Measurements from ENCODE around the gene SLC23A2.
"Not testable (repeated sequence)": the region's sequence is repeated elsewhere in the genome, so short reads cannot be mapped to it uniquely, and the experiment has no call there.

The SLC23A2 gene

GRCh38 chr20:4869290-4870193, 131.8 kb downstream of the SLC23A2 start:
- DNase-seq: no peak

DNA sequence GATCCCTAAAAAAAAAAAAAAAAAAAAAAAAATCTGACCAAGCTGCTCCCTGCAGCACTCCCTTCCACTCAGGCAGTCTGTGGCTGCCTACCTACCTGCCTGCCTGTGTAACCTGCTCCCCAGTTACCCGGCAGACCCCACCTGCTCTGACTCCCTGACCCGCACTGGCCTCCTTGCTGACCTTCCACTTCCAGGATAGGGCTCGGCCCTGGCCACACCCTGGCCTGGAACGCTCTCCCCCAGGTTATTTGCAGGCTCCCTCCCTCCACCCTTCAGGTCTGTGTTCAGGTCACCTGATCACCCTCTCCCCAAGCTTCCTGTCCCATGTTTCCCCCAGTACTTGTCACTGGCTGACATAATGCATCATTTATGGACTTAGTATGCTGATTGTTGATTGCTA, 134.3 kb downstream of the SLC23A2 start:
- no peak for DNase-seq

DNA sequence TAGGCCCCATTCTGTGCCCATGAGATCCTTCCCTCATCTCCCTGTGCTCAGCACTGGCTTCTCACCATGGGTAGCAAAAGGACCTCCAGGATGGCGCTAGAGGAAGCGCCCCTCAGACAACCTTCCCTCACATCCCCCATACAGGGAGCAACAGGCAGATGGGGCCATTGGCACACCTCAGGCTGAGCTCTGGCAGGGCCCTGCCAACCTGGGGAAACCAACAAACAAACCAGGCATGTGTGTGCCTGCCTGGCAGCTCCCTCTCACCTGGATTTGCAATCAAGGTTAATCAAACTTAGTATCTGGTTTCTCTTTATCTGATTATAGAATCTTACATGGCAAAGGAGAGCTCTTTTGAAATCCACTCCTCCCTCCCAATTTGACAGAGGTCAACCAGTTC, 134.9 kb downstream of the SLC23A2 start:
- no peak for DNase-seq

- no peak for DNase-seq
Observed at GRCh38 chr20:4864311-4864752, 137.0 kb downstream of the SLC23A2 start.

DNA sequence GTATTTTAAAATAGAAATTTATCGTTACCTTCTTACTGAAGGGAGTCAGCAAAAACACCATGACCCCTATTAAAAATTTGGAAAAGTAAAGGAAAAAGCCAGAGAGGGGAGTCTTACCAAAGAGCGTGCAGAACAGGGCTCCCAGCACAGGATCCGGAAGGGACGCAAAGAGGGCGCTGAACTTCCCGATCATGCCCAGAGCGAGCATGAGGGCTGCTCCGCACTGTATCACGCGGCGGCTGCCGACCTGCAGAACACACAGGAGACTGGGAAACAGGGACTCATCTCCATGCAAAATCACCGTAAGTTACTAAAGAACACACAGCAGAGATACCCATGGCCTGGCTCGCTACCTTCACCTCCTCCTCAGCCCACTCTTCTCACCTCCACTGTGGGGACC, 138.6 kb downstream of the SLC23A2 start:
- DNase-seq: no peak

DNA sequence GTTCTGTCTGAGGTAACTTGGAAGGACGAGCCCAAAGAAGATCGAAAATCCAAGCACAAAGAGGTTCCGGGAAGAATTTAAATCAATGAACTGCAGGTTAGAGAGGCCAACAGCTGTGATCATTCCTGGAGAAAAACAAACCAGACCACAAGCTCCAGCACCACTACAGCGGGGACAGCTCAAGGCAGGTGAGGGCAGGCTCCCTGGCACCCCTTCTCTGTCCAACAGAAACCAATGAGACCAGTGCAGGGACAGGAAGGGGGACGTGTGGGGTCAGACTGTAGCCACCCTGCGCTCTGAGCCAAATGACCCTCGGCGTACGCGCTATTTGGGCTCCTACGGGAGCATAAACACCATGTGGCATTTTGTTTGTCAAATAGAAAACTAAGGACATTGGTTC, 139.3 kb downstream of the SLC23A2 start:
- no peak for DNase-seq

DNA sequence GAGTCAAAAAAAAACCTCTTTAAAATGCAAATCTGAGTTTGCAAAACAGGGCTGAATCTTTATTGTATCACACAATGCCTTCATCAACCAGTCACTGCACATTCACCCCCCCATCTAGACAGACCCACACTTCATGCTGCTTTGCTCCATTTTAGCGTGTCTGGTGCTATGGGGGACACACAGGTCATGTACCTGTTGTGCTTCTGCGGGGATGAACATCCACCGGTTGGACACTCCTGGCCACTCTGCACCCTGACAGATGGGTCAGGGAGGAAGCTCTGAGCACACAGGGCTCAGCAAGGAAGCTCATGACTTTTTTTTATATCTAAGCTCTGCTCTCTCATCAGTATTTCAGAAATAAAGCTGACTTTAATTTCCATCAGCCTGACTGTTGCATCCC, 143.3 kb downstream of the SLC23A2 start:
- no peak for DNase-seq

- no peak for DNase-seq
Observed at GRCh38 chr20:4856022-4856755, 145.1 kb downstream of the SLC23A2 start.

- no peak for DNase-seq
Observed at GRCh38 chr20:4855555-4855954, 145.8 kb downstream of the SLC23A2 start.

DNA sequence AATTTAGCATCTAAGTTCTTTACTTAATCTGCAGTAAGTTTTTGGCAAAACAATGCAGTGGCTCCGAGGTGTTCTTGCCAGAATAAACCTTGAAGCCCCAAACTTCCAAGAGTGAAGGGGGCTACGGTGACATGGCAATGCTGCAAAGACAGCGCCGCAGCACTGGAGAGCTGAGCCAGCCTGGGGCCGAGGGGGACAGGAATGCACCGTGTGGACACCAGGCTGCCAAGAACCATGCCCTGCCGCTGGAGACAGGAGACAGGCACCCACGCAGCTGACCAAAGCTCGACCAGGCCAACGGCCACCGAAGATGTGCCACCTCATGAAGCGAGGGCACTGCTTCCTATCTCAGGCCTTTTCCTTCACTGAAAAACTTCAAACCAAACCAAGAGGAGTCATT, 146.2 kb downstream of the SLC23A2 start:
- no peak for DNase-seq

DNA sequence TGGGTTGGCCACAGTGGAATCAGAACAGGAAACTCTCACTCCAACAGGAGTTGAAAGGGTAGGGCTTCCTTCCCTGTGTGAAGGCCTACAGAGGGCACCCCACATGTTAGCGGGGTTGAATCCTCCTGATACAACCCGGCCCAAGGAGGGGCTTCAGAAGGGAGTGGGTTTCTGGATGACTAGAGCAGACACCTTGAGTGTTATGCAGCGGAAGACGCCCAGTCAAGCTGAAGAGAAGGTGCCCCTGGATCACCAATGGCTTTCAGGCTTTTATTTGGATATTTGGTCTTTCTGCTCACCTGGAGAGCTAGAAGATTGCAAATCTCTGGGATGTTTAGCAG, 146.8 kb downstream of the SLC23A2 start:
- DNase-seq: no peak

DNA sequence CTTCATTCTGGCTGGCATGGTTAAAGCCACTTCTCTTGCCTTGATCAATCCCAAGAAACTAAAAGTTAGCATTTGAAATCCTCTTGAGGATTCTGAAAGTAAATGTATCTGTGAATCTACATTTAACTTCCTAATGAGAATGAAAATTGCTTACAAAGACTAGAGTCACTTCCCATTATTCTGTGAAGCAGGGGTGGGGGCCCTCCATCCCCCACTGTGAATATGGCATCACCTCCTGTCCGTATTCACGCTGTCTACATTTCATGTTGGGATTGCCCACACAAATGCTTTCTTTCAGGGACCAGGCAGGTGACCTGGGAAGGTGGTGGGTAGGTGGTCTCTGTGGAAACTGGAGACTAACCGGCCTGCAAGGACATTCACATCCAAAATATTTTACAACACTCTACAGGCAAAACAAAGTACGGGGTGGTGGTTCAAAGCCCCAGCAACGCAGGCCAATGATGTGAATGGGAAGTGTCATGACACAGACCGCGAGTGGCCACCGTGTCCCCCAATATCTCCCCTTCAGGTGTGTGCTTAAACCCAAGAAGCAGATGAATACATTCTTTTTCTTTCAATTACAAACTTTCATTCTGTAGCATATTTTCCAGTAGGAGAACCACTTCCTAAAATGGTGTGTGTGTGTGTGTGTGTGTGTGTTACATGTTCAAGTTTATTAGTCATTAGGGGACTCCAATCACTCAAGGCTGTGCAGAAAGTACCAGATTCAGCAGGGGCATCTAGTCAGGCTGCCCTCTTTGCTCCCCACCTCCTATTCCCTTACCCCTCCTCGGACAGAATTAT, 147.4 kb downstream of the SLC23A2 start:
- DNase-seq: no peak

GRCh38 chr20:4853004-4853403, 148.3 kb downstream of the SLC23A2 start:
- no peak for DNase-seq

- no peak for DNase-seq
Observed at GRCh38 chr20:4850960-4851359, 150.3 kb downstream of the SLC23A2 start.

DNA sequence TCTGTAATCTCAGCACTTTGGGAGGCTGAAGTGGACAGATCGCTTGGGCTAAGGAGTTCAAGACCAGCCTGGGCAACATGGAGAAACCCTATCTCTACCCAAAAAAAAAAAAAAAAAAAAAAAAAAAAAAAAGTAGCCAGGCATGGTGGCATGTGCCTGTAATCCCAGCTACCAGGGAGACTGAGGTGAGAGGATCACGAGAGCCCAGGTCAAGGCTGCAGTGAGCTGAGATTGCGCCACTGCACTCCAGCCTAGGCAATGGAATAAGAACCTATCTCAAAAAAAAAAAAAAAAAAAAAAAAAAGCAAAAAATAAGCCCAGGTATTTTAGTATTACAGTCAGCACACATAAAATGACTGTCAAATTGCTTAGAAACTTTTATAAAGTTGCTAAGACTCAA, 152.5 kb downstream of the SLC23A2 start:
- not testable (repeated sequence) for DNase-seq

- DNase-seq: no peak
Observed at GRCh38 chr20:4848041-4848440, 153.3 kb downstream of the SLC23A2 start.

GRCh38 chr20:4846821-4847220, 154.5 kb downstream of the SLC23A2 start:
- DNase-seq: no peak

DNA sequence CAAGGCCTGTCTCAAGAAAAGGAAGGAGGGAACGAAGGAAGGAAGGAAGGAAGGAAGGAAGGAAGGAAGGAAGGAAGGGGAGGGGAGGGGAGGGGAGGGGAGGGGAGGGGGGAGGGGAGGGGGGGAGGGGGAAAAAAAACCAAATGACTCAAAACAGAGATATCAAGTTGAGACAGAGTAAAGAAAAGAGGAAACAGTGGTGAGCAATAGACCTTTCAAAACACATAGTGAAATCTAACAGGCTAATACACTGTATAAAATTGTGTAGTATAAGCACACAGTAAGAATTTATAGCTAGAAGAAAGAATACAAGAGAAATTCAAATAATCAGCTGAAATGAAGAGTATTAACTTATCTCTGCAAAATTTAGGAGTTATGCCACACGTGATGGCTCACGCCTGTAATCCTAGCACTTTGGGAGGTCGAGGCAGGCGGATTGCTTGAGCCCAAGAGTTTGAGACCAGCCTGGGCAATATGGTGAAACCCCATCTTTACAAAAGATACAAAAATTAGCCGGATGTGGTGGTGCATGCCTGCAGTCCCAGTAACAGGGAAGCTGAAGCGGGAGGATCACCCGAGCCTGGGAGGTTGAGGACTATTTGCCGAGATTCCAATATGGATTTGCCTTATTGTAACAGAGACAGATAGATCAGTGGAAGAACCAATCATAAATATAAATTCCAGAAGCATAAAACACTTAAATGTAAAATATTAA, 156.4 kb downstream of the SLC23A2 start:
- no peak for DNase-seq

DNA sequence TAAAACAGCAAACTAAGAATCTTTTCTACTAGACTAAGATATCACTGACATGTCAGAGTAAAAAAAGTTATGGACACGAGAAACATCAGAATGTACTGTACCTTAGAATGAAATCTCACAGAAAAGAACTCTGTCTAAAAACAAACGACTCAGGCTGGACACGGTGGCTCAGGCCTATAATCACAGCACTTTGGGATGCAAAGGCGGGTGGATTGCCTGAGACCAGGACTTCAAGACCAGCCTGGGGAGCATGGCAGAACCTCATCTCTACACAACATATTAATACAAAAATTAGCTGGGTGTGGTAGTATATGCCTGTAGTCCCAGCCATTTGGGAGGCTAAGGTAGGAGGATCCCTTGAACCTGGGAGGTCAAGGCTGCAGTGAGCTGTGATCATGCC, 157.0 kb downstream of the SLC23A2 start:
- no peak for DNase-seq

- no peak for DNase-seq
Observed at GRCh38 chr20:4840801-4841200, 160.5 kb downstream of the SLC23A2 start.

- no peak for DNase-seq
Observed at GRCh38 chr20:4838526-4838925, 162.8 kb downstream of the SLC23A2 start.

DNA sequence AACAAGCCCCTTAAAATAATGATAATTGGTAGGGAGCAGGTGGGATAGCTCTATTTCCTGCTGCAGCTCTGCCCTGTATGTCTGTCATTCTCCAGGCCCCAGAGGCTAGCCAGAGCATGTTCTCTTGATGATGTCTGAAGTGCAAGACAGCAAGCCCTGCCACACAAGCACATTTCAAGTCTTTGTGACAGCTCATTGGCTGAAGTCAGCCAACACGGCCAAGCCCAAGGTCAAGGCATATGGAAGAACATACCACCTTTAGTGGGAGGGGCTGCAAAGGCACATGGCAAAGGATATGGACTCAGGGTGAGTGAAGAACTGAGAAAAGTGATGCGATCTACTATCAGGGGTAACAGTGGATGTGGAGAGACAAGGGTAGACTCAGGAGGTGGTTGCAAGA, 163.6 kb downstream of the SLC23A2 start:
- DNase-seq: no peak

DNA sequence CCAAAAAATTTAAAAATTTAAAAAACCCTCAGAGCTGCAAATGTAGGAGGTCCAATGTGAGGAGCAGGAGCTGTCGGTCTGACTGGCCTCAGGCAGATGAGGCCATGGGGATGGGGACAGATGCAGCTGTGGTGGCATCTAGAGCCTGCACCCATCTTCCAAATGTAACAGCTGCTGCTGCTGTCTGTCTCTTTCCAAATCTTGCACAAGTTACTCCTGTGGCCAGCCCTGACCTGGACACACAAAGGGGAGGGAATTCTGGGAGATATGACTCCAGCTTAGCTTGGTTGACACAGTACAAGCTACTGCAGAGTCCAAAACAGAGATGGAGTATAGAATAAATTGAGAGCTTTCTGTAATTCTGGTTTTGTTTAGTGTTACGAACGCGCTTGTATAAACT, 164.4 kb downstream of the SLC23A2 start:
- DNase-seq: no peak
